ENCODE data around the gene UGT1A1. TPM values are rescaled to one million over a fixed set of nuclear protein-coding genes. Genes with fewer than 3 reads are reported as not detected.

UGT1A1 gene
- total and polyA plus RNA-seq, 2 donors (not counting 3 experiments of a cell fraction or from before 2014, with no cell fraction given): not detected

DNA sequence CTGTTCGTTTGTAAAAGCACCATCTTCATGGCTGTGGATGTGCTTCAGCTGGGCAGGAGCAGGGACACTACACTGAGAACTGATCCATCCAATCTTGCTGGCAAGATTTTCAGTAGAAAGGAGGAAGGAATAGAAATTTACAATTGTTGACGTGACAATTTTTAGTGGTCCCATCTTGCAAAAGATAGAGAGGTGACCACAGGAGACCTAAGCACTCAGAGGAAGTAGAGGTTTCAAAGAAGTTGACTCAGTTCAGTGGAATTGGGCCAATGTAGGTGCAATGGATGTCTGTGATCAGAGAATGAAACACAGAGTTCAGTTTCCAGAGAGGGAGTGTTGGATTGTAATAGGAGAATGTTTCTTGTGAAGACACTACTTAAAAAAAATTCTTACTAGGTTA is 45.9 kb upstream of the UGT1A1 start:
- dilution Hi-C loops (cut with MboI; ENCODE audit: extremely low pct_ligation_motif_present, low sequenced_read_pairs) (no loop called here), intact Hi-C loops (cut with micrococcal nuclease) (no loop called here)
- Histone ChIP-seq H3K9me1 (replicated peaks; ENCODE audit: control insufficient read depth, extremely low read depth, insufficient read depth, low read length) (no peaks in the 10 kb centered on the region), H3K36me3 (ENCODE audit: control insufficient read depth in 2 of 2, extremely low read depth in 1 of 2, insufficient read depth in 2 of 2, low read length in 2 of 2) (no peaks in the 10 kb centered on the region), H3K27ac (ENCODE audit: insufficient read depth, low read depth, low read length) (no peak overlapping the region), H3K4me3 (replicated peaks in 1 of 3; ENCODE audit: insufficient read depth in 1 of 3, low read depth in 1 of 3, low read length in 3 of 3) (no peak overlapping the region), H2AFZ (ENCODE audit: low read depth, low read length) (no peak overlapping the region), H3K4me1 (ENCODE audit: control insufficient read depth, extremely low read depth, insufficient read depth, low read length) (no peaks in the 10 kb centered on the region), H3K79me2 (ENCODE audit: control insufficient read depth, insufficient read depth, low read length) (no peaks in the 10 kb centered on the region), H3K9me3 (replicated peaks; ENCODE audit: control insufficient read depth, insufficient read depth, low read length) (no peaks in the 10 kb centered on the region), H3K27me3 (ENCODE audit: control insufficient read depth in 2 of 2, insufficient read depth in 2 of 2, low read length in 2 of 2) (peaks cover 0 to 8% of the 10 kb centered on the region in 2 experiments), H3K4me2 (ENCODE audit: insufficient read depth, low read length) (no peak overlapping the region), H4K20me1 (replicated peaks; ENCODE audit: control insufficient read depth, extremely low read depth, insufficient read depth, low read length) (no peaks in the 10 kb centered on the region), H3K9ac (replicated peaks; ENCODE audit: extremely low read depth, insufficient read depth, low read length) (no peak overlapping the region)
- no TSS peak for BruUV-seq (replicated peaks)
- no peak for DNase-seq (ENCODE audit: low read depth, low spot score)
- ChIA-PET CTCF (no interaction called here), POLR2A (no interaction called here)
- no peak for FAIRE-seq
- TF ChIP-seq POLR2AphosphoS5 (IDR thresholded peaks at IDR 0.05; ENCODE audit: insufficient read depth, low read depth, low read length): no peak
- TF ChIP-seq GATA2 (IDR thresholded peaks at IDR 0.05; ENCODE audit: insufficient read depth, insufficient read length, low read depth, low read length): no peak
- TF ChIP-seq POLR2A (IDR thresholded peaks at IDR 0.05; ENCODE audit: low read depth, low read length): no peak
- TF ChIP-seq MYC (IDR thresholded peaks at IDR 0.05; ENCODE audit: low read depth, low read length): no peak
- TF ChIP-seq EZH2 (IDR thresholded peaks at IDR 0.05; ENCODE audit: borderline replicate concordance, low read depth, low read length, severe bottlenecking): no peak
- TF ChIP-seq, protein P1, sequence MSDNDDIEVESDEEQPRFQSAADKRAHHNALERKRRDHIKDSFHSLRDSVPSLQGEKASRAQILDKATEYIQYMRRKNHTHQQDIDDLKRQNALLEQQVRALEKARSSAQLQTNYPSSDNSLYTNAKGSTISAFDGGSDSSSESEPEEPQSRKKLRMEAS (IDR thresholded peaks at IDR 0.05; ENCODE audit: insufficient read depth, insufficient read length): no peak
- no peak for TF ChIP-seq JUN (IDR thresholded peaks at IDR 0.05; ENCODE audit: borderline replicate concordance, insufficient read depth, insufficient read length, low read depth)
- no peak for TF ChIP-seq FOS (IDR thresholded peaks at IDR 0.05; ENCODE audit: borderline replicate concordance, insufficient read depth, low read length)
- TF ChIP-seq, protein P2, sequence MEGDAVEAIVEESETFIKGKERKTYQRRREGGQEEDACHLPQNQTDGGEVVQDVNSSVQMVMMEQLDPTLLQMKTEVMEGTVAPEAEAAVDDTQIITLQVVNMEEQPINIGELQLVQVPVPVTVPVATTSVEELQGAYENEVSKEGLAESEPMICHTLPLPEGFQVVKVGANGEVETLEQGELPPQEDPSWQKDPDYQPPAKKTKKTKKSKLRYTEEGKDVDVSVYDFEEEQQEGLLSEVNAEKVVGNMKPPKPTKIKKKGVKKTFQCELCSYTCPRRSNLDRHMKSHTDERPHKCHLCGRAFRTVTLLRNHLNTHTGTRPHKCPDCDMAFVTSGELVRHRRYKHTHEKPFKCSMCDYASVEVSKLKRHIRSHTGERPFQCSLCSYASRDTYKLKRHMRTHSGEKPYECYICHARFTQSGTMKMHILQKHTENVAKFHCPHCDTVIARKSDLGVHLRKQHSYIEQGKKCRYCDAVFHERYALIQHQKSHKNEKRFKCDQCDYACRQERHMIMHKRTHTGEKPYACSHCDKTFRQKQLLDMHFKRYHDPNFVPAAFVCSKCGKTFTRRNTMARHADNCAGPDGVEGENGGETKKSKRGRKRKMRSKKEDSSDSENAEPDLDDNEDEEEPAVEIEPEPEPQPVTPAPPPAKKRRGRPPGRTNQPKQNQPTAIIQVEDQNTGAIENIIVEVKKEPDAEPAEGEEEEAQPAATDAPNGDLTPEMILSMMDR (IDR thresholded peaks at IDR 0.05; ENCODE audit: extremely low read depth in 1 of 2, insufficient read depth in 1 of 2, low read depth in 1 of 2, low read length in 2 of 2): no peak

Data from endothelial cell of umbilical vein (primary cell).